NCI-H187 treated with DMSO at 0.1 percent for 48 hours (cell line): ENCODE measurements around the gene CALY.

Source experiments
- DNase-seq: peaks from one replicate; lab custom pipeline; 2025; lab: John Stamatoyannopoulos, UW

The CALY gene

GRCh38 chr10:133351408-133352318 lies 15.0 kb upstream of the CALY start:
- no peak for DNase-seq

GRCh38 chr10:133350950-133351329 lies 14.2 kb upstream of the CALY start:
- no peak for DNase-seq

GRCh38 chr10:133350283-133350949 lies 13.7 kb upstream of the CALY start:
- no peak for DNase-seq

GRCh38 chr10:133349577-133350011 lies 12.9 kb upstream of the CALY start:
- no peak for DNase-seq

- DNase-seq = no peak
Observed at GRCh38 chr10:133349160-133349568, 12.5 kb upstream of the CALY start.

GRCh38 chr10:133347710-133348517 lies 11.2 kb upstream of the CALY start:
- no peak for DNase-seq

- no peak for DNase-seq
Observed at GRCh38 chr10:133346413-133346812, 9.7 kb upstream of the CALY start.

- DNase-seq = no peak
Observed at GRCh38 chr10:133344236-133344635, 7.5 kb upstream of the CALY start.

- no peak for DNase-seq
Observed at GRCh38 chr10:133343558-133343957, 6.9 kb upstream of the CALY start.

GRCh38 chr10:133342942-133343341 lies 6.2 kb upstream of the CALY start:
- no peak for DNase-seq

- DNase-seq = no peak
Observed at GRCh38 chr10:133341983-133342382, 5.3 kb upstream of the CALY start.

GRCh38 chr10:133339708-133340380 lies 3.1 kb upstream of the CALY start:
- DNase-seq = no peak

GRCh38 chr10:133338080-133339071 lies 1.7 kb upstream of the CALY start:
- DNase-seq = no peak

- DNase-seq = no peak
Observed at GRCh38 chr10:133337370-133337725, 652 bp upstream of the CALY start.

GRCh38 chr10:133336118-133336576 lies 549 bp downstream of the CALY start:
- no peak for DNase-seq

- no peak for DNase-seq
Observed at GRCh38 chr10:133335246-133336117, 1.2 kb downstream of the CALY start.

- no peak for DNase-seq
Observed at GRCh38 chr10:133334503-133335245, 2.0 kb downstream of the CALY start.

- no peak for DNase-seq
Observed at GRCh38 chr10:133332936-133333699, 3.6 kb downstream of the CALY start.
